Kidney epithelial cell (primary cell): ENCODE results near the gene PXDN. TPM values are rescaled to one million over a fixed set of nuclear protein-coding genes. Genes with fewer than 3 reads are reported as not detected.

Source experiments
- DNase-seq: peaks from one replicate; pipeline ENCODE4 v3.0.0-alpha.2; 2010; ENCODE audit warnings: low read depth
- H3K27me3 ChIP-seq: 2 replicates; pipeline ENCODE4 v1.6.0; 2011; ENCODE audit warnings: low read length; ENCODE audit not compliant: control insufficient read depth, insufficient read depth
- H3K36me3 ChIP-seq: 2 replicates; pipeline ENCODE4 v1.5.1; 2011; ENCODE audit warnings: low read length; ENCODE audit not compliant: control insufficient read depth, insufficient read depth
- H3K4me3 ChIP-seq: 2 replicates; pipeline ENCODE4 v1.5.1; 2011; ENCODE audit warnings: low read depth, mild to moderate bottlenecking, control low read depth, low read length
- total RNA-seq: library from RNA; depleted of rRNA; stranded (reverse); fragments of >200 nt; gene quantifications from 2 replicates; pipeline ENCODE4 v1.2.3, GENCODE V29; 2015
- TF ChIP-seq, protein P1 (sequence below): IDR thresholded peaks from 2 replicates; pipeline ENCODE4 v1.5.1; 2011; ENCODE audit warnings: mild to moderate bottlenecking, moderate library complexity, low read length, control low read depth, inconsistent platforms; ENCODE audit not compliant: insufficient read depth, poor library complexity, severe bottlenecking

The PXDN gene
- total RNA-seq, 1 donor from 2014 or later = 287 TPM

DNA sequence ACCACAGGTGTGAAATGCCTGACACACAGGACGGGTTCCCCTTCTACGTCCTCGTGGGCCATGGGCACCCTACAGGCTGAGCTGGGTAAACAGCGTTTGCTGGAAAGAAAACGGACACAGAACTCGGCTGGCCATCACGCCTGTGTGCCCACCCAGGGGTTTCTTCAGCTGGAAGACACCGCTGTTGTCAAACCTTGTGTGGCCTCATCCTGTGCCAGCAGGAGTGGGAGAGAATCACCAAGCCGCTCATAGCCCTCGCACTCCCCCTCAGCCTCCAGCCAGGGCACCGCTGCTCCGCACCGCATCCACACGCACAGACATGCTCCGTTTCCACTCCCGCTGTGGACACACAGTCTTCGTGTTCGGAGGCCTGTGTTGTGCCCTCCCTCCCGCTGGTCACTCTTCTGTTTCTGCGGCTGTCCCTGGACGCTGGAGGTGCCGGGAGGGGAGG, 161.4 kb downstream of the PXDN start:
- H3K4me3 ChIP-seq = no peak overlapping the region
- TF ChIP-seq, protein P1, sequence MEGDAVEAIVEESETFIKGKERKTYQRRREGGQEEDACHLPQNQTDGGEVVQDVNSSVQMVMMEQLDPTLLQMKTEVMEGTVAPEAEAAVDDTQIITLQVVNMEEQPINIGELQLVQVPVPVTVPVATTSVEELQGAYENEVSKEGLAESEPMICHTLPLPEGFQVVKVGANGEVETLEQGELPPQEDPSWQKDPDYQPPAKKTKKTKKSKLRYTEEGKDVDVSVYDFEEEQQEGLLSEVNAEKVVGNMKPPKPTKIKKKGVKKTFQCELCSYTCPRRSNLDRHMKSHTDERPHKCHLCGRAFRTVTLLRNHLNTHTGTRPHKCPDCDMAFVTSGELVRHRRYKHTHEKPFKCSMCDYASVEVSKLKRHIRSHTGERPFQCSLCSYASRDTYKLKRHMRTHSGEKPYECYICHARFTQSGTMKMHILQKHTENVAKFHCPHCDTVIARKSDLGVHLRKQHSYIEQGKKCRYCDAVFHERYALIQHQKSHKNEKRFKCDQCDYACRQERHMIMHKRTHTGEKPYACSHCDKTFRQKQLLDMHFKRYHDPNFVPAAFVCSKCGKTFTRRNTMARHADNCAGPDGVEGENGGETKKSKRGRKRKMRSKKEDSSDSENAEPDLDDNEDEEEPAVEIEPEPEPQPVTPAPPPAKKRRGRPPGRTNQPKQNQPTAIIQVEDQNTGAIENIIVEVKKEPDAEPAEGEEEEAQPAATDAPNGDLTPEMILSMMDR = no peak
- no peaks in the 10 kb centered on the region for H3K36me3 ChIP-seq
- DNase-seq = no peak
- H3K27me3 ChIP-seq = no peaks in the 10 kb centered on the region

DNA sequence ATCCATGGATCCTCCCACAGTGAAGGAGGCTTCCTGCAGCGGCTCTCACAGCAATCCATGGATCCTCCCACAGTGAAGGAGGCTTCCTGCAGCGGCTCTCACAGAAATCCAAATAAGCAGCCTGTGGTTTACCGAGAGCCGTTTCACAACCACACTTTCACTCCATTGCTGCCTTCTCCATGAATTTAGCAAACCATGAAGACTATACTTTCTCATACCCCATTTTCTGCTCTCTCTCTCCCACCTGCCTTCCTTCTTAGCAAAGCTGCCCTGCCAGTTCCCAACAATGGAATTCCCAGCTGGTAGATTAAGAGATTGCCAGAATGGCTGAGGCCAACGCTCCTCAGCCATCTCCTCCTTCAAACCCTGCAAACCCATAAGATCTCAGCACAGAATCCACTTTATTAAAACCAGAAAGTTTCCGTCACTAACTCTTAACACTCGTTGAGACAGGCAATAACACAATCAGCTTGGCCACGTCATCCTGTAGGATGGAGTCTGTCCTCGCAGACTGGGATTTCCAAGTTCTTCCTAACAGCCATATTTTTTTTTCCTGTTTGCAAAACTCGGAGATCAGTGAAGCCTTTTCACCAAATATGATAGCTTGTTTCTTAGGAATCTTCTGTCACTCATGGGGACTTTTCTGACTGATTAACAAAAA, 162.2 kb downstream of the PXDN start:
- TF ChIP-seq, protein P1 = no peak
- Histone ChIP-seq H3K27me3 (no peaks in the 10 kb centered on the region), H3K36me3 (no peaks in the 10 kb centered on the region), H3K4me3 (no peak overlapping the region)
- DNase-seq = no peak
